COR-L47 (cell line): ENCODE measurements around the gene DAB1.
A peak's percentile ranks its signal among the peaks of the same experiment; 100 is the strongest.
"Not testable (repeated sequence)": the region's sequence is repeated elsewhere in the genome, so short reads cannot be mapped to it uniquely, and the experiment has no call there.

Source experiments
- DNase-seq: peaks from one replicate; lab custom pipeline; 2025; lab: John Stamatoyannopoulos, UW

Gene DAB1

DNA sequence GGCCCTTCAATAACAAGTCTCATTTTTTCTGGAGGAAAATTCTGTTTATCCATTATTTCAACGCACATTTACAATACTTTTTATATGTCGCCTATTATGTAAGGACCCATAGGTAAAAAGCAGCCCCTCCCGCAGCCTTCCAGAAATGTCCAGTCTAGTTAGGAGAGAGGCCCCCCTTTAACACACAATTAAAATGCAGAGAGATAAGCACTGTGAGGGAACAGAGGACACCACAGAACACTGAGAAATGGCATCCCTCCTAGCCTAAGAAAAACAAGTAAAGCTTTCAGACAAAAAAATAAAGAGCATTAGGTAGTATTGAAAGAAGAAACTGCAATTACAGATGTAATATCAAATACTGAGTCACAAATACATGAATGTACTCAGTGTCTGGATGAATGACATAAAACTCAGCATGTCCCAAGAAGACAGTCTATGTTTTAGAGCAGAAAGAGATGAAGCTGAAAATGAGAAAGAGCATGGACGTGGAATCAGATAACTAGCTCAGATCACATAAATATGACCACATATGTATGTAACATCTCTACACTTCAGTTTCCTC is 62.9 kb downstream of the DAB1 start:
- no peak for DNase-seq

DNA sequence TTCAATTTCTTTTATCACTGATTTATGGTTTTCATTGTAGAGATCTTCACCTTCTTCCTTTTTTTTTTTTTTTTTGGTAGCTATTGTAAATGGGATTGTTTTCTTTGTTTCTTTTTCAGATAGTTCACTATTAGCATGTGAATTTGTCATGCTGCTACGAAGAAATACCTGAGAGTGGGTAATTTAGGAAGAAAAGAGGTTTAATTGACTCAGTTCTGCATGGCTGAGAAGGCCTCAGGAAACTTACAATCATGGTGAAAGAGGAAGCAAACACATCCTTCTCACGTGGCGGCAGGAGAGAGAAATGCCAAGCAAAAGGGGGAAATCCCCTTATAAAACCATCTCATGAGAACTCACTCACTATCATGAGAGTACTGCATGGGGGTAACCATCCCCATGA is 66.4 kb downstream of the DAB1 start:
- DNase-seq, result no peak

DNA sequence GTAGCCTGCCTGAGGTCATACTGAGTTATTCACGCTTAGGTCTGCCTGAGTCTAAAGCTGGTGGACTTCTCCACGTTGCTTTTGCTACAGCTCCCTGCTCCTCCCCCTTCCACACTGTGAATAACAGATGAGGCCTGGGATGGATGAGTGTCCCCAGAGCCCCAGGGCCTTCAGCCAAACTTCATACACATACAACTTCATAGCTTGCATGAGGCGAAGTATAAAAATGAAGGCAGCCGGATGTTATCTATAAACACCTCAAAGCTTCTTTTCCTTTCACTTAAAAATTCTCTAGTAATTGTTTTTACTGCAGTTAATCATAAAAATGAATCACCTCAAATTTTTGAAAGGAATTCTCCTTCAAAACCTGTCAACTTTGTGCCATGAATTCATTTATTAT is 70.2 kb downstream of the DAB1 start:
- DNase-seq, result no peak

DNA sequence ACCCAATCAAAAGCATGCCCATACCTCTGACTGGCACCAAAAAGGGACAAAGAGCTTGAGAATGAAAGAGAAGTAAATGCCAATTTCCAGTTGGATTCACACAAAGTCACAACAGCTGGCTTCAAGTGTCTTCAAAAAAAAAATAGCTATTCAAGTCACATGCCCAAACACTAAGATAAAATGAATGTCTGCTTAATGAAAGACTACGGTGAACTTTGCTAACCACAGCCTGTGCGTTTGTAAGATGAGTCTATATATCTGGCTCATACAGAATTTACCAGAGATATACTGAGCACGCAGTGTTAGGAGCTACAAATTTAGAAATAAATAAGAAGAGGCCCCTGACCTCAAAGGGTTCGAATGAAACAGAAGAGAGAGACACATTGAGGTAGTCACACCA is 73.2 kb downstream of the DAB1 start:
- no peak for DNase-seq

DNA sequence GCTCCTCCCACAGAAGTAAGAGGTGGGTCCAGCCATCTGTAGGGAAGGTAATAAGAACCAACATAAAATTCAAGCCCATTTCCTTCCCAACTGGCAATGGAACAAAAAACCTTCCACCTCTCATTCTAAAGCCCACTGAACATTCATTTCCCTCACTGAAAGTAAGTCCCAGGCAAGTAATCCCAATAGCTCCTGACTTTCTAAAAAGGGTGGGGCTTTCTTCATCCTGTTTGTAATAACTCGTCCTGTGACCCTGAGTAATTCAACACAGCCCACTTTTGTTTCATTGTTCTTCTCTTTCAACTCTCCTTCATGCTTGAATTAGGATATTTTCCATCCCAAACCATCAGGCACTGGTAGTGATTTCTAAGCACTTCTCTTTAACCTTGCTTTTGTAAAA is 74.9 kb downstream of the DAB1 start:
- DNase-seq, result no peak

DNA sequence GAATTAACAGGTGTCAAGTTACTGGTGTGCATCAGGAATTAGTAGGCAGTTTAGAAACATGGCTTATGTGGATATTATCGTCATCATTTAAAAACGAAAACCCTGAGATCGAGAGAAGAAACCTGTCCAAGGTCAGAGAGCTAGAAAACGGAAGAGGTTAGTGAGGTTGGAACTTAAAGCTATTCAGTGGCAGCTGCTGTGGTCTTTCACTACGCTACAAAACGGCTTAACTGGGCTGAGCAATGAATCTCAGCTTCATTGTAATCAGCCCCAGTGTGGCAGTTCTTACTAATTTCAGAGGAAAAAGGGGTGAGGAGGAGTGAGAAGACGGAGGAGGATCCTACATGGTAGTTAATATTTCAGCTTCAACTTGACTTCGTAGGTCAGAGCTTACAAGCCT is 77.9 kb downstream of the DAB1 start:
- DNase-seq, result no peak

DNA sequence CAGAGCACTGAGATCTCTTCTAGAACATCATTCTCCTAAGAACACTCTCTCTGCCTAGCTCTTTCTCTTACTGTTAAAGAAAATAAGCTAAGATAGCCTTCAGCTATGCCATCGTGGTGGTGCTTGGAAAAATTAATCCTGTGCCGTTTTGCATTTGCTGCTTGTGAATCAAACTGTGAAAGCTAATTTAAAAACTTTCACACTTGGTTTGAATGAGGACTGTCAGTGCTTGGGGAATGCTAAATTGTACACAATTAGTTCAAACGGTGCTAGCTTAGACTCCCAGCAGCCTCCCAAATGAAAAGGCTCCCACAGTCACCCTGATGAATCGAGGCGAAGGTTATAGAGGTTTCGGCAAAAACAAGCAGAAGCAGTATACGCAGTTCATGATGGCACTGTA is 79.6 kb downstream of the DAB1 start:
- no peak for DNase-seq

DNA sequence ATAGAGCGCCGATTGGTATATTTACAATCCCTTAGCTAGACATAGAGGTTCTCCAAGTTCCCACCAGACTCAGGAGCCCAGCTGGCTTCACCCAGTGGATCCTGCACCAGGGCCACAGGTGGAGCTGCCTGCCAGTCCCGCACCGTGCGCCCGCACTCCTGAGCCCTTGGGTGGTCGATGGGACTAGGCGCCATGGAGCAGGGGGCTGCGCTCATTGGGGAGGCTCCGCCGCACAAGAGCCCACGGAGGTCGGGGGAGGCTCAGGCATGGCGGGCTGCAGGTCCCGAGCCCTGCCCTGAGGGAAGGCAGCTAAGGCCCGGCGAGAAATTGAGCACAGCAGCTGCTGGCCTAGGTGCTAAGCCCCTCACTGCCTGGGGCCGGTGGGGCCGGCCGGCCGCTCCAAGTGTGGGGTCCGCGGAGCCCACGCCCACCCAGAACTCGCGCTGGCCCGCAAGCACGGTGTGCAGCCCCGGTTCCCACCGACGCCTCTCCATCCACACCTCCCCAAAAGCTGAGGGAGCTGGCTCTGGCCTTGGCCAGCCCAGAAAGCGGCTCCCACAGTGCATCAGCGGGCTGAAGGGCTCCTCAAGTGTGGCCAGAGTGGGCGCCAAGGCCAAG is 80.5 kb downstream of the DAB1 start:
- not testable (repeated sequence) for DNase-seq

DNA sequence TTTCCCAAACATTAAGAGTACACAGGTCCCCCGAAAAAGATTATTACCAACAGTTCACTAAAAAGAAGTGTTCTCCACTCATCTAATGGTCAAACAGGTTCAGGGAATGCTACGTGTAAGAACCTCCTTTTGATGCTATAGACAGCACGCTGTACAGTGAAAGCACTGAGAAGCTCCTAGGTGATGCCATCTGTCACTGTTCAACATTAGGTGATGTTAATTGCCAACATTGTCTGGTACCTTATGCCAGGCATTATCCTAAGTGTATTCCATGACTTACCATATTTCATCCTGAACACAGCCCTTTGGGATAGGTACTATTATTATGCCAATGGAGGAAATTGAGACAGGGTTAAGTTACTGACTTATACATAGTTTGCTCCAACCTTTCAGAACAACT is 82.1 kb downstream of the DAB1 start:
- DNase-seq, result no peak

DNA sequence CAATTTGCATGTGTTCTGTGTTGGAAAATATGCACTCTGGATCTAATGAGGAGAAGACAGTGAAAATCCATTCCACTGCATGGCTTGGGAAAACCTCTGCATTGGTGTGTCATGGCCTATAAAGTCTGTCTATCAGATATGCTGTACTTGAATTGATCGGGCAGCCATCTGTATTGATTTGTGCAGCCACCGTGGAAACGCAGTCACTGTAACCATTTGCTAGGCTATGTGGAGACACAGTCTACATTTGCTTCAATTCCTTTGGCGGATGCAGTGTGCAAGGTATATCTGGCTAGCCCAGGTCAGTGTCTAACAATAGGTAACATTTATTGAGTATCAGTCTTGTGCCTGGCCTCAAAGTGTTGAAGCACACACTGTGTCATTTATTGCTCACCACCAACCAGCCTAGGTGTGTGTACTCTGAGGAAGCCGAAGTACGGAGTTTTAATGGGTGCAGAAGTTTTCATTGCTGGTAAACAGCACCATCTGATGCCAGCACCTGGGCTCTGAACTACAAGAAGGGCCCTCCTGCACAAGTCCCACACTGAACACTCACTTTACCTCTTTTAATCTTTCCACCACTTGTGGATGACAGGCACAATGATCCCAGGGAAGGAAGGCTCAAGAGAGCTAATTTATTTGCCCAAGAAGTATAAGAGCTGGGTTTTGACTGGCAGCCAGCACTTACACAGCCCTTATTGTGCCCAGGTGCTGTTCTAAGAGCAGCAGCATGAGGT is 83.4 kb downstream of the DAB1 start:
- no peak for DNase-seq

DNA sequence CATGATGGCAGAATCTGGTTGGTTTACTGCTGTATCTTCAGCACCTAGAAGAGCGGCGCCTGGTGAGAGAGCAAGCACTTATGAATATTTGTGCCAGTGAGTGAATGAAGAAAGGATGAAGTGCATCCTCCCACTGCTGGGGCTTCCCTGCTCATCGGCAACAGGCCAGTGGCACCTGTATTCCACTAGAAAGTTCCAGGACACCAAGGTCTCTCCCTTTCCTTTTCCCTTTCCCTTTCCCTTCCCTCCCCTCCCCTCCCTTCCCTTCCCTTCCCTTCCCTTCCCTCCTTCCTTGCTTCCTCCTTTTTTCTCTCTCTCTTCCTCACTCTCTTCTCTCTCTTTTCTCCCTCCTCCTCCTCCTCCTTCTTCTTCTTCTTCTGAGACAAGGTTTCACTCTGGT is 86.2 kb downstream of the DAB1 start:
- DNase-seq, result no peak

DNA sequence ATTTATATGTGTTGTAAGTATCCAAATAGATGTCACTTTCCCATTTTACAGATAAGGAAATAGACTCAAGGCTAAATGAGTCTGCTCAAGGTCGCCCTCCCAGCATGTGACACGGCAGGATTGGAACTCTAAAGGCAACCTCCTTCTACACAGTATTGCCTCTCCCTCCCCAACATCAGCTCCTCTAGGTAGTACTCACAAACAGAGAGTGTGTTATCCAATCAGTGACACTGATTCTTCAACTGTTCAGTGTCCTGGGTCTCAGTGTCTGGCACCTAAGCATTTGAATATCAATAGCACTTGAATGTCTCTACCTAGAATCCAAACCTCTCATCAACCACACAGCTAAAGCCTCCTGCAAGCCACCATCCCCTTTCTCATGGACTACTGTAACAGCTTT is 87.1 kb downstream of the DAB1 start:
- DNase-seq, result no peak

DNA sequence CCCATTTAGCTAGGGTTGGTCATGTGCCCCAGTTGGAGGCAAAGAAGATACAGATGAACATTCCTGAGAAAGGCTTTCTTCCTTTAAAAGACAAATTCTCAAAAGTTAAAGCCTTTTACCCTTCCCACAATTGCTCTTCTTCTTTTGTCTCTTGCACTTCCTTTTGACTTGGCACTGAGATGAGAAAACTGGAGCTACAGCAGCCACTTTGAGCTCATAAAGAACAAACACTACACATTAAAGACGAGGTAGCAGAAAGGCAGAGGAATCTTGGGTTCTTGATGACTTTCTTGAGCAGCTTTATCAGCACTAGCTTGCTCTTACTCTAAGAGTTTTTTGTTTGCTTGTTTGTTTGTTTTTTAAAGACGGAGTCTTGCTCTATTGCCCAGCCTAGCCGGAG is 92.2 kb downstream of the DAB1 start:
- DNase-seq, result no peak

DNA sequence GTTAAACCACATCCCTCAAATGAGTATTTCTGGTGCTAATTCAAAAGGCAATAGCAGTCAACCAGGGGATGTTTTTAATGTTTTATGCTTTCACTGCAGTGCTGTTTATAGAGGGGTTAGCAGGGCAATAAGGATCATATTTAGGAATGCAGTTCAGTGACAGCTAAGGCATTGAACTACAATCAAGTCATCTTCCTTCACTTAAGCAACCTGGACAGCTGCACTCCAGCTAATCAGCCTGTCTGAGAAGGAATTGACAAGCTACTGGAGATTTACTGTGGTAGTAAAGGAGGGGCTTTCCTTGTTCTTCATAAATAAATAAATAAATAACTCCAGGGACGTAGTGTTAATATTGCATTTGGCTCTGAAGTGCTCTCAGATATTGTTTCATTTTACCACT is 93.9 kb downstream of the DAB1 start:
- no peak for DNase-seq

DNA sequence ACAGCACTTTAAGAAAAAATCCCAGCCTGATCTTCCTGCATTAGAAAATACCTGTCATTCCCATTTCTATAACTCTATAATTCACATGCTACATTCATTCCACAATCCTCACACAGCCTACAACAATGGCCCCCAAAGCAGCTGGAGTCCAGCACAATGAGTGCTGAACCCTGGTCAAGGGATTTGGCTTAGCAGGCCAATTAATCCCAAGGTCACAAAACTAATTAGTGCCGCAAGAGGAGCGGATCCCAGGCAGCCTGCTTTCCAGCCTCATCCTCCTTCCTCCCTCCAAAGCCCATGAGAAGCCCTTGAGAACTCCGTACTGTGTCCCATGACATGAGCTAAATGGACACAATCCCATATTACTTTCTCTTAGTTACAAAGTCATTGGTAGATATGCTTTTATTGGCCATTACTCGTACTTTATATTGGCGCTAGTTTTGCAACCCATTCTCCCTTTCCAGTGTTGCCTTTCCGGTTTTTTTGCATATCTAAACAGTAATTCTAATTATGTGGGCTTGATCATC is 94.8 kb downstream of the DAB1 start:
- no peak for DNase-seq

DNA sequence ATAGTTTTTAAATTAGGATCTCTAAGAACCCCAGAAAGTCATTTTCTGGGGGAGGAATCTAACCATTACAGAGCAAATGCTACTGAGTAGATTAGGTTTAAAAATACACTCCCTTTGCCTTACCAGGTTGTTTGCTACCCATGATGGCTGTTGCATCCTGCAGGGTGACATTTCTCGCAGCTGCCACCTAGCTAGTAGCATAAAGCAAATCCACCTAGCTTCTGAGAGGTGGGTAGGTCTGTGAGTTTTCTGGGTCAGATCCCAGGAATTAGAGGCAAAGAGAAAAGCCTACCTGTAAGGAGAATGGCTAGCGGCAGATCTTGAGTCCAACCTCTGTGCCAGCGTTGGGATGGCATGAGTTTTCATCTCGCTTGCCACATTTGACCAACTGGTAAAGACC is 95.9 kb downstream of the DAB1 start:
- no peak for DNase-seq

DNA sequence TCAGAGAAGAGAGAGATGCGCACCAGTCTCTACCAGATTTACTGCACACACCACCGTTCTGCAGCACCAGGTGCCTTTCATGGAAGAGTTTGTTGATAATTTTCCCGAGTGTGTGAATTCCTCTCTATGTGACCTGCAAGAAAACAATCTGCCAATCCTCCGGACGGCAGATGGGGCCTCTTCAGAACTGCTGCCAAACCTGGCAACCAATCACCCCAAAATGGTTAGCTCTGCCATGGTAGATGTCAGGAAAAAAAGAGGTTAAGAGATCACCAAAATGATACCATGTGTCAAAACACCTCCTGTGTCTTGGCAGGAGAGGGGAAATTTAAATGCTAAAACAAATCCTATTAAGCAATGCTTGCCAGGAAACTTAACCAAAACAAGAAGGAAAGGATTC is 96.5 kb downstream of the DAB1 start:
- no peak for DNase-seq

DNA sequence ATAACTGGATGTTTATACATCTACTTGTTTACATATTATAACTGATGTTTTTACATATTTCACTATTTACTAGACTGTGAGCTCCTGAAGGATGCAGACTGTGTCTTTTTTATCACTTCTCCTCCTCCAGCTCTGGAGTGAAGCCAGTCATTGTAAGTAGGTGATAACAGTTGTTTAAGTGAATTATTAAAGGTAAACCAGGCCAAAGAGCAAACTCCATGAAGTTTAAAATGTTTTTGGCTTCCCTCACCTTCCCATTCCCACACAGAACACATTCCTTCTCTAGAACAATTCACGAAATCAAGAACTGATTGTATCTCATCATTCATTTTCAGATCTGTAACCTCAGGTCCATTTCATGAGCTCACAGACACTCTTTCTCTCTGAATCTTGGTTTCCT is 98.3 kb downstream of the DAB1 start:
- no peak for DNase-seq

DNA sequence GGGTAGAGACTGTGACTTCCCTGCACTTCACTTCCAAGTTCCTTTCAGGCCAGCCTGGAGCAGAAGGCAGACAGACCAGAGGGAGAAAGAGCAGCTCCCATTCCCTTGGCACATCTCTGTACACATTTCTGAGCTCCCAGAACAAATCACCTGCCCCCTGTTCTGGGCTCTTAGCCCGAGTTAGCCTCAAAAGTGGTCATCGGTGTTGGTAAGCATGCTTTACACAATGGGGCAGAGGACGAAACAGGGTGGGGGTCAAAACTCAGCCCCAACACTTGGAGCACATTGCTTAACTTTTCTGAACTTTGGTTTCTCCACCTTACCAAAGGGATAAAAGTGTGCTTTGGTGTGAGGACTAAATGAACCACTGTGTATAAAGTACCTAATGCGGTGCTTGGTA is 98.7 kb downstream of the DAB1 start:
- no peak for DNase-seq

DNA sequence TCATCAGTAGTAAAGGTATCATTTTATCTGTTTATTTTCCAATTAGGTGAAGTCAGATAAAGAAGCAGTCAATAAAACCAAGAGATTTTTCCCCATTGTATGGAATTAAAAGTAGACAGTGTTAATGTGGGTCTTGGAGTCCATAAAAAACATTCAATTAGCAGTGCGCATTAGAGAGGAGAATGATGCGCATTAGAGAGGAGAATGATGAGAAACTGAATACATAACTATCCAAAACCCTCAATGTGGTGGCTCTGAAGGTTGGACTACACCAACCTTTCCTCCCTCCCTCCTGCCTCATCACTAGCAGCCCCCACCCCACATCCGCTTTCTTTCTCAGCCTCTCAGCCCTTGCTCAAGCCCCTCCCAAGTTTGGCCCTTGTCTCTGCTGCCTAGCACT is 99.5 kb downstream of the DAB1 start:
- DNase-seq, result no peak

DNA sequence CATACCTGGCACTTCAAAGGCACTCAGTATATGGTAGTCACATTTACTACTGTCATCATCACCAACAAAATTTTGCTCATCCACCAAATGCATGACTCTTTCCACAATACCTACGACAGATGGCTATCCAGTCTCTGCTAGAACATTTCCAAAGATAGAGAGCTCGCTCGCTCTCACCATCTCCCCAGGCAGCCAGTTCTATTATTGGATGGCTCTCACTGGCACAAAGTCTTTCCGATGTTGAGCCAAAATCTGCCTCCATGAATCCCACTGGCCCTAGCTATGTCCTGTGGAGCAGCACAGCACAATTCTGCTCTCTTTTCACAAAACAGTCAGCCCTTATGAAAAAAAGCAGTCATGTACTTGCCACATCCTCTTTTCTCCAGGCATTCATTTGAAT is 102.1 kb downstream of the DAB1 start:
- DNase-seq, result no peak

DNA sequence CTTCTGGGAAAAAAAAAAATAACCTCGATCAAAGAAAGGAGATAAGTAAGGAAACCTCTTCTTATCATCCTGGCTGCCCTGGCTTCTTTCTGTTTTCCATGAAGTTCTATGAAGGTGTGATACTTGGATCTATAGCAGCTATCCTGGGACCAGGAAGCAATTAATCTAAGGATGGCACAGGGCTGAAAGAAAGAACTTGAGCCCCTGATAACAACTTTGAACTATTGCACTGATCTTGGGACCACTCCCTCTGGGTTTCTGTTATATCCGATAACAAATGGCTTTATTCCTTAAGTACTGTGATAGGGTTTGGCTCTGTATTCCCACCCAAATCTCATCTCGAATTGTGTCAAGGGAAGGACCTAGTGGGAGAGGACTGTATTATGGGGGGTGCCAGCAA is 104.1 kb downstream of the DAB1 start:
- no peak for DNase-seq

DNA sequence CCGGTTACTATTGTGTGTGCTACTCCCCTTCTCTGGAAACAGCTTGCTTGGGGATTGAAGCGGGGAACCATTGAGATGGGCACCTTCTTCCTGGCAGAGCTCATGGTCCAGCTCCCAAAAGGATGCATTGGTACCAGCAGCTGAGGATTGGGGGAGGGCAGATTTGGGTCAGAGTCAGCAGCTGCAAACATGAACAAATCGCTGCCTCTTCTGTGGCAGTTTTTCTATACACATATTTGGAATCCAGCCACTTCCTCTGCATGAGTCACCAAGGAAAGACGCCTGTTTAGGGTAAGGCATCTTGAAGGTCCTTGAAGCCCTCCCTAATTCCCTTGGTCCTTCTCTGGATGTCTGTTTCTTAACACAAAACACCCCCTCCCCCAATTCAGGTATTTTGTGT is 104.7 kb downstream of the DAB1 start:
- DNase-seq, result peak; percentile 7

DNA sequence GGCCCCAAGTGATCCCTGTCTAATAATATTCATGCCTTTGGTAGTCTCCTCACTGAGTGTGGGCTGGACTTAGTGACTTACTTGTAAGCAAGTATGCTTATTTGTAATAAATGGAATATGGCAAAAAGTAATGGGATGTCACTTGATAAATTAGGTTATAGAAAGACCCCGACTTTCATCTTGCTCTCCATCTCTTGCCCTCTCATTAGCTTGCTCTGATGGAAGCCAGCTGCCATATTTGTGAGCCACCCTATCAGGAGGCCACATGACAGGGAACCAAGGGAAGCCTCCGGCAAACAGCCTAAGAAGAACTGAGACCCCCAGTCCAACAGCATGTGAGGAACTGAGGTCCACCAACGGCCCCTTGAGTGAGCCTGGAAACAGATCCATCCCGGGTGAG is 107.0 kb downstream of the DAB1 start:
- DNase-seq, result no peak
